Stimulated activated CD8-positive, alpha-beta memory T cell treated with anti-CD3 and anti-CD28 coated beads, Interleukin-15, amount 100 ng/mL, for 48 hours (primary cell): ENCODE measurements around the gene PGP.

Experiments used
- DNase-seq, 2 donors: peaks; one replicate each; pipeline ENCODE4 v3.0.0-alpha.2; 2020; ENCODE audit warnings: low read depth in 2 of 2

Gene PGP

GRCh38 chr16:2237493-2238149, 23.0 kb upstream of the PGP start:
- no peak for DNase-seq

GRCh38 chr16:2237102-2237482, 22.5 kb upstream of the PGP start:
- no peak for DNase-seq

GRCh38 chr16:2236337-2237101, 21.9 kb upstream of the PGP start, which contains the start of gene DNASE1L2:
Gene DNASE1L2 (plus strand): TSS chr16:2236444. CDS start chr16:2236817, 373 bp downstream.
- DNase-seq = no peak

GRCh38 chr16:2235695-2236336, 21.2 kb upstream of the PGP start:
- no peak for DNase-seq

GRCh38 chr16:2235234-2235651, 20.6 kb upstream of the PGP start:
- DNase-seq = no peak

GRCh38 chr16:2234813-2235170, 20.2 kb upstream of the PGP start:
- no peak for DNase-seq

GRCh38 chr16:2233872-2234812, 19.5 kb upstream of the PGP start:
- no peak for DNase-seq

GRCh38 chr16:2233046-2233775, 18.6 kb upstream of the PGP start:
- no peak for DNase-seq

- DNase-seq = no peak
These were observed 17.7 kb upstream of the PGP start for GRCh38 chr16:2232094-2232990.

GRCh38 chr16:2231016-2231931, 16.6 kb upstream of the PGP start:
- DNase-seq = no peak

GRCh38 chr16:2230376-2230775, 15.7 kb upstream of the PGP start:
- no peak for DNase-seq

GRCh38 chr16:2229632-2230250, 15.1 kb upstream of the PGP start:
- no peak for DNase-seq

- DNase-seq = no peak
These were observed 14.5 kb upstream of the PGP start for GRCh38 chr16:2229091-2229490.

- no peak for DNase-seq
These were observed 13.7 kb upstream of the PGP start for GRCh38 chr16:2228161-2228824.

GRCh38 chr16:2226918-2227317, 12.3 kb upstream of the PGP start:
- DNase-seq = no peak

- DNase-seq = no peak
These were observed 11.7 kb upstream of the PGP start for GRCh38 chr16:2226245-2226793.

GRCh38 chr16:2223942-2224486, 9.4 kb upstream of the PGP start:
- no peak for DNase-seq
